Uterus (tissue), 4 donors: ENCODE results near the gene ATG5. TPM values are rescaled to one million over a fixed set of nuclear protein-coding genes. Genes with fewer than 3 reads are reported as not detected.

Source experiments
- DNase-seq, 2 donors: peaks; one replicate each; pipeline ENCODE4 v3.0.0-alpha.2; 2019 to 2020
- H3K27ac ChIP-seq, 2 donors: fragments of 200-600 bp; sonication (generic); 1 replicate in 1 of 2; 2 replicates in 1 of 2; pipeline ENCODE4 v1.5.1; 2016 to 2018
- H3K27me3 ChIP-seq, 2 donors: fragments of 200-600 bp; sonication (generic); one replicate each; pipeline ENCODE4 v1.5.1; 2018 to 2019; ENCODE audit warnings: control low read depth in 1 of 2
- H3K36me3 ChIP-seq, 2 donors: fragments of 200-600 bp; sonication (generic); one replicate each; pipeline ENCODE4 v1.5.1; 2019; ENCODE audit warnings: control low read depth in 1 of 2
- H3K4me1 ChIP-seq, 2 donors: fragments of 200-600 bp; sonication (generic); one replicate each; pipeline ENCODE4 v1.5.1; 2018 to 2019; ENCODE audit warnings: control low read depth in 1 of 2
- H3K4me3 ChIP-seq, 2 donors: fragments of 200-600 bp; sonication (generic); 1 replicate in 1 of 2; 2 replicates in 1 of 2; pipeline ENCODE4 v1.5.1; 2018 to 2019; ENCODE audit warnings: mild to moderate bottlenecking in 1 of 2
- H3K9me3 ChIP-seq, 2 donors: fragments of 200-600 bp; sonication (generic); one replicate each; pipeline ENCODE4 v1.5.1; 2019; ENCODE audit warnings: control low read depth in 1 of 2
- POLR2A ChIP-seq, 2 donors: fragments of 450-650 bp; IDR thresholded peaks; one replicate each; pipeline ENCODE4 v1.6.1; 2016; ENCODE audit warnings: antibody characterized with exemption in 2 of 2, mild to moderate bottlenecking in 1 of 2, moderate library complexity in 1 of 2
- intact Hi-C: fragments of 100-400 bp; cut with DNase I; formaldehyde crosslinking; loops from one replicate; pipeline ENCODE4 v1.15.1; 2023; ENCODE audit warnings: low total_unique reads
- total RNA-seq, 4 donors: library from RNA; depleted of rRNA in 3 of 4; stranded (reverse); fragments of >200 nt in 3 of 4; gene quantifications; one replicate each; pipeline versions ENCODE4 v1.1.0 to v1.2.4, GENCODE V29; 2014 to 2023
- TF ChIP-seq, protein P1 (sequence below), 4 experiments: fragments of 200-600 bp in 2 of 4; fragments of 450-650 bp in 2 of 4; sonication (generic) in 2 of 4; IDR thresholded peaks; one replicate each; pipeline ENCODE4 v1.5.1; 2016 to 2019; ENCODE audit warnings: antibody characterized with exemption in 4 of 4, mild to moderate bottlenecking in 2 of 4, moderate library complexity in 1 of 4
- donor health status: DM: yes; HTN: yes; CAD: no.

The ATG5 gene
- total RNA-seq, 4 donors from 2014 or later = 40.0 to 87.9 (median 63.3) TPM

DNA sequence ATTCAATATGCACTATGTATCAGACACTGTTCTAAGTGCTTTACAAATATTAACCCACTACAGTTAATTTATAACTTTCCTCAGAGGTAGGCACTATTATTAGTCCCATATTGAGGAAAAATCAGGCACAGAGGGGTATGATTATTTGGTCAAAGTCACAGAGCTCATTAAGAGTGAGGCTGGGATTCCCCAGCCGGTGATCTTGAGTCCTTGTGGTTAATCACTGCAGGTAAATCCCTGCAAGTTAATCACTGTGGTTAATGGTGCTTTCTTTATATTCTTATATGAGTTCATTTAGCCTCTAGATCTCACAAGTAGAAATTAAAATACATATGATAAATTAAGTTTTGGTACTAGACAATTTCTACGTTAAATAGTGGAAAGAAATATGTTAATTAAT lies 44.2 kb upstream of the ATG5 start:
- H3K27me3 ChIP-seq = no peaks in the 10 kb centered on the region
- no peaks in the 10 kb centered on the region for H3K9me3 ChIP-seq
- H3K36me3 ChIP-seq = no peaks in the 10 kb centered on the region
- no peak overlapping the region for H3K27ac ChIP-seq
- intact Hi-C loops = no loop called here
- H3K4me1 ChIP-seq = no peaks in the 10 kb centered on the region
- H3K4me3 ChIP-seq = no peak overlapping the region
- no peak for DNase-seq
- TF ChIP-seq, protein P1, sequence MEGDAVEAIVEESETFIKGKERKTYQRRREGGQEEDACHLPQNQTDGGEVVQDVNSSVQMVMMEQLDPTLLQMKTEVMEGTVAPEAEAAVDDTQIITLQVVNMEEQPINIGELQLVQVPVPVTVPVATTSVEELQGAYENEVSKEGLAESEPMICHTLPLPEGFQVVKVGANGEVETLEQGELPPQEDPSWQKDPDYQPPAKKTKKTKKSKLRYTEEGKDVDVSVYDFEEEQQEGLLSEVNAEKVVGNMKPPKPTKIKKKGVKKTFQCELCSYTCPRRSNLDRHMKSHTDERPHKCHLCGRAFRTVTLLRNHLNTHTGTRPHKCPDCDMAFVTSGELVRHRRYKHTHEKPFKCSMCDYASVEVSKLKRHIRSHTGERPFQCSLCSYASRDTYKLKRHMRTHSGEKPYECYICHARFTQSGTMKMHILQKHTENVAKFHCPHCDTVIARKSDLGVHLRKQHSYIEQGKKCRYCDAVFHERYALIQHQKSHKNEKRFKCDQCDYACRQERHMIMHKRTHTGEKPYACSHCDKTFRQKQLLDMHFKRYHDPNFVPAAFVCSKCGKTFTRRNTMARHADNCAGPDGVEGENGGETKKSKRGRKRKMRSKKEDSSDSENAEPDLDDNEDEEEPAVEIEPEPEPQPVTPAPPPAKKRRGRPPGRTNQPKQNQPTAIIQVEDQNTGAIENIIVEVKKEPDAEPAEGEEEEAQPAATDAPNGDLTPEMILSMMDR (IDR thresholded peaks at IDR 0.05) = no peak
- TF ChIP-seq POLR2A (IDR thresholded peaks at IDR 0.05) = no peak

DNA sequence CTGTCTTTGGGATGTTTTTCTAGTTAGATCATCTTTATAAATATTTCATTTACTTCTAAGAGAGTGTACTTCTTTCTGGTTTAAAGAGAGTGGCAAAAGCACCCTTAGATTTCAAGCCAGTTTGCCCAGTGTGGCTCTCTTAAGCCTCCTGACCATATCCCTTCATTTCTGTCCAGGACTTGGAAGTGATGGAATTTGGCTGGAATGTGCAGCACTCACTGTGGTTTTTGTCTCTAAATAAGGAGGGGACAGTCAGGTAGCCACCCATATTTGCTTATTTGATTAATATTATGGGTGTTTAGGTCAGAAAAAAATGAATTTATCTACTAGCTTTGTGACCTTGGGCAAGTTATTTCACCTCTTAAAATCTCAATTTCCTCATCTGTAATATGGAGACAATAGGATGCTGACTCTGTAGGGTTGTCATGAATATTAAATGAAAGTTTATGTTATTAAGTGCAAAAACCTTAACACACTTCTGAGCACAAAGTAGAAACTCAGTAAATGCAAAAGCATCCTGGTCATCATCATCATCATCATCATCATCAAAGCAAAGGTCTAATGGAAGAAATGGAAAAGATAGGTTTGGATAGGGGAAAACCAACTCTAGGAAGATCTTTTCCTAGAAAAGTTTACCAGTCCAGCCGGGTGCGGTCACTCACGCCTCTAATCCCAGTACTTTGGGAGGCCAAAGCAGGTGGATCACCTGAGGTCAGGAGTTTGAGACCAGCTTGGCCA lies 38.0 kb upstream of the ATG5 start:
- no peaks in the 10 kb centered on the region for H3K36me3 ChIP-seq
- H3K4me3 ChIP-seq = no peak overlapping the region
- peaks cover 0 to 15% of the 10 kb centered on the region in 2 donors for H3K27me3 ChIP-seq
- TF ChIP-seq, protein P1 (IDR thresholded peaks at IDR 0.05) = no peak
- TF ChIP-seq POLR2A (IDR thresholded peaks at IDR 0.05) = no peak
- H3K27ac ChIP-seq = no peak overlapping the region
- intact Hi-C loops = no loop called here
- DNase-seq = no peak
- no peaks in the 10 kb centered on the region for H3K9me3 ChIP-seq
- H3K4me1 ChIP-seq = peaks cover 0 to 12% of the 10 kb centered on the region in 2 donors

DNA sequence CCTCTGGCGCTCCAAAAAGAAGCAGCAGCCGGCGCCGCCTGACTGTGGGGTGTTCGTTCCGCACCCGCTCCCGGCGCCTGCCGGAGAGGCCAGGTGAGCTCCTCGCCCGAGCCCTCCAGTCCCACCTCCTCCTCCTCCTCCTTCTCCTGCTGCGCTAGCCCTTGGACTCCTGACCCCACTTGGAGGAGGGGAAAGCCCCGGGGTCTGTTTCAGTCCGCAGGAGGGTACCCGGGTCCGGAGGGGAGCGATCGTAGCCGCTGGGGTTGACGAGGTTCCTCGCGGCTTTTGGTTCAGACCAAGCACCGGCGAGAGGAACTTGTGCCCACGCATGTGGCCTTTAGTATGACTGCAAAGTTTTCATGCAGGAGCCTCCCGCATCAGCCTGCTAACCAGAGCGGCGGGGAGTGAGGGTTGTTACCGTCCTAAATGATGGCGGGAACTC lies 35.5 kb upstream of the ATG5 start:
- intact Hi-C loops = no loop called here
- Histone ChIP-seq H3K4me1 (peaks cover 0 to 12% of the 10 kb centered on the region in 2 donors), H3K9me3 (no peaks in the 10 kb centered on the region), H3K27me3 (peaks cover 0 to 32% of the 10 kb centered on the region in 2 donors), H3K27ac (no peak overlapping the region), H3K4me3 (peak overlapping the region; percentile 8 to 29), H3K36me3 (no peaks in the 10 kb centered on the region)
- no peak for DNase-seq
- TF ChIP-seq, protein P1 (IDR thresholded peaks at IDR 0.05) = no peak
- TF ChIP-seq POLR2A (IDR thresholded peaks at IDR 0.05) = no peak

DNA sequence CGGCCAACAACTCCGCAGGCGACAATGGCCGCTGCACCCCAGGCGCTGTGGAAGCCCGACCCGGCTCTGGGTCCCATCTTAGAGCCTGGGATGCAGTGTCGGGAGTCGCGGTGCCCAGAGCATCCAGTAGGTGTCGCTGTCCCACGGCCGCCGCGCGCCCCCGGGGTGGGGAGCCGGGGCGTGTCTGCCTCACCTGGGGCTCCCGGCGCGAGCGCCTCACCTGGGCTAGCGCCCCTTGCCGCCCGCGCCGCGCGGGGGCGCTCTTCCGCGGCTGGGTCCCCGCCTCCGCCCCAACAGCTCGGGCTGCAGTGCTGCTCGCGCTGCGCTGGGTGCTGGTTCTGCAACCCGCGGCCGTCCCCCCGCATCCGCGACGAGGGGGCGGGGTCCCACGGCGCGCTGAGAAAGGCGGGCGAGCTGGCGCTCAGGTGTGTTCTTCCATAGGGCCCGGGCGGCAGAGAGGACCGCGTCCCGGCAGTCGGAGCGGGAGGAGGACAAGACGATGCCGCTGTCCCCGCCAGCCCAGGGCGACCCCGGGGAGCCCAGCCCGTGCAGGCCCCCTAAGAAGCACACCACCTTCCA lies 34.9 kb upstream of the ATG5 start, which contains the start of gene CRYBG1:
CRYBG1 (plus strand) TSS at position 308 of the 579 bp plus-strand sequence; CDS start at position 500, 192 bp downstream.
- H3K36me3 ChIP-seq = no peaks in the 10 kb centered on the region
- intact Hi-C loops = no loop called here
- H3K27ac ChIP-seq = no peak within 1 kb of the TSS
- no peaks in the 10 kb centered on the region for H3K9me3 ChIP-seq
- DNase-seq = peak in 1 of 2 donors; percentile 33
- peak within 1 kb of the TSS; percentile 8 to 29 for H3K4me3 ChIP-seq
- H3K4me1 ChIP-seq = peaks cover 0 to 12% of the 10 kb centered on the region in 2 donors
- no peak for TF ChIP-seq POLR2A (IDR thresholded peaks at IDR 0.05)
- TF ChIP-seq, protein P1 (IDR thresholded peaks at IDR 0.05) = peak; percentile 39 to 64 (median 54)
- H3K27me3 ChIP-seq = peaks cover 0 to 32% of the 10 kb centered on the region in 2 donors

DNA sequence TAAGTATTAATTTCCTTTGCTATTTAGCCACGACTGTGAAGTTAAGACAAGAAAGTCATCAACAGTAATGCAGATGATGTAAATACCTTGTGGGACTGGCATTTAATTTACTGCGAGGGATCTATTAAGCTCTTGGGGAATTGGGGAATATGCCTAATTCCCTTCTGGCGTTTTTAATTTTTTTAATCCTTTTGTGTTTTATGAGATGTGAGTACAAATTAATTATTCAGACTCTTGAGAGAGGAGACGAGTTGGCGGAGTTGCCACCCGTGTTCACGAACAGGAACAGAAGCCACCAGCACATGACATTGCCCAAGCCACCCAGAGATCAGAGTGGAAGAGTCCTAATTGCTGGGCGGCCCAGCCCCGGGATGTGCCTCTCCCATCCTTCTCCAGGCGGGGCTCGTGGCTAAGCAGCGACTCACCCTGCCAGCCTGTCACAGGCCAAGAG lies 34.4 kb upstream of the ATG5 start:
- peaks cover 0 to 12% of the 10 kb centered on the region in 2 donors for H3K4me1 ChIP-seq
- TF ChIP-seq, protein P1 (IDR thresholded peaks at IDR 0.05) = no peak
- TF ChIP-seq POLR2A (IDR thresholded peaks at IDR 0.05) = no peak
- H3K4me3 ChIP-seq = peak overlapping the region in 1 of 2 donors; percentile 29
- DNase-seq = no peak
- no peak overlapping the region for H3K27ac ChIP-seq
- peaks cover 0 to 32% of the 10 kb centered on the region in 2 donors for H3K27me3 ChIP-seq
- no peaks in the 10 kb centered on the region for H3K9me3 ChIP-seq
- H3K36me3 ChIP-seq = no peaks in the 10 kb centered on the region
- intact Hi-C loops = no loop called here
